K562 (cell line): ENCODE measurements around the gene MIX23. TPM values are rescaled to one million over a fixed set of nuclear protein-coding genes. Genes with fewer than 3 reads are reported as not detected.
A peak's percentile ranks its signal among the peaks of the same experiment; 100 is the strongest.

ENCODE experiments used
- AFF1 ChIP-seq, 2 experiments: fragments of 450-650 bp; IDR thresholded peaks; 2 replicates each; pipeline ENCODE4 v1.6.1; 2018; ENCODE audit warnings: mild to moderate bottlenecking in 2 of 2, low read depth in 1 of 2; ENCODE audit not compliant: partially characterized antibody in 2 of 2
- CUX1 ChIP-seq: fragments of 200-800 bp; sonication (Bioruptor generic); IDR thresholded peaks from 2 replicates; pipeline ENCODE4 v1.6.1; 2016; ENCODE audit warnings: missing genetic modification characterization, missing compliant biosample characterization
- KDM1A ChIP-seq, 2 experiments: fragments of 450-650 bp; IDR thresholded peaks; 2 replicates each; pipeline ENCODE4 v1.6.1; 2016; ENCODE audit warnings: mild to moderate bottlenecking in 2 of 2
- PATZ1 ChIP-seq: fragments of 250-450 bp; sonication (Bioruptor Pico); IDR thresholded peaks from 2 replicates; pipeline ENCODE4 v1.5.0; 2020; ENCODE audit warnings: mild to moderate bottlenecking, borderline replicate concordance
- U2AF2 ChIP-seq: fragments of 200-400 bp; formaldehyde crosslinking; optimal IDR thresholded peaks from 2 replicates; pipeline ENCODE3; 2017; ENCODE audit warnings: low read depth, mild to moderate bottlenecking, low read length
- UBTF ChIP-seq, 2 experiments: IDR thresholded peaks; 2 replicates each; pipeline ENCODE4 v1.6.1; 2012; ENCODE audit warnings: improper control_type of control experiment in 2 of 2, low read depth in 2 of 2, low read length in 2 of 2, borderline replicate concordance in 1 of 2
- ZKSCAN1 ChIP-seq: fragments of 150-350 bp; IDR thresholded peaks from 2 replicates; pipeline ENCODE4 v1.6.1; 2016; ENCODE audit warnings: low read depth, low read length
- ZNF830 ChIP-seq: fragments of 250-450 bp; sonication (Bioruptor Pico); IDR thresholded peaks from 2 replicates; pipeline ENCODE4 v1.5.0; 2021; ENCODE audit warnings: mild to moderate bottlenecking
- polyA plus RNA-seq, 8 experiments: library from polyadenylated mRNA; depleted of rRNA in 4 of 8; stranded (reverse) in 5 of 8; unstranded in 3 of 8; fragments of >200 nt; fragmentation: Nextera tagmentation in 2 of 8; fragmentation: Illumina TruSeq in 1 of 8; extraction: Ambion mirVana in 2 of 8; extraction: Trizol in 1 of 8; gene quantifications; 2 replicates each; pipeline versions ENCODE4 v1.2.1 to v1.2.3, GENCODE V29; 2011 to 2014; ENCODE audit warnings: inconsistent platforms in 1 of 8, missing spikeins in 1 of 8
- total RNA-seq, 7 experiments: library from RNA; depleted of rRNA in 6 of 7; stranded (reverse); fragments of >200 nt in 6 of 7; fragmentation: Illumina TruSeq in 2 of 7; extraction: Trizol in 2 of 7; gene quantifications; 2 replicates each; pipeline versions ENCODE4 v1.2.1 to v1.2.3, GENCODE V29; 2011 to 2021; ENCODE audit warnings: low replicate concordance in 1 of 7

The MIX23 gene
- total and polyA plus RNA-seq, 9 of the 15 experiments (the other 6 are each of a cell fraction or from before 2014, with no cell fraction given): 45.5 to 185 (median 106) TPM

- TF ChIP-seq CUX1 (CRISPR knock-in tag) (no peak), ZNF830 (no peak), KDM1A (IDR thresholded peaks at IDR 0.05) (peak in 1 of 2 experiments; percentile 26; a peak in 1 of 4 replicates), U2AF2 (no peak), UBTF (IDR thresholded peaks at IDR 0.05; ENCODE audit: borderline replicate concordance in 1 of 2, low read depth in 2 of 2, low read length in 2 of 2) (no peak), AFF1 (IDR thresholded peaks at IDR 0.05; ENCODE audit: low read depth in 1 of 2, partially characterized antibody in 2 of 2) (no peak), ZKSCAN1 (no peak), PATZ1 (no peak)
These were observed 26.6 kb downstream of the MIX23 start (continued) for GRCh38 chr3:122356402-122356801.
